T47D (cell line): ENCODE data around the gene RUNX1.

Source experiments
- DNase-seq, 2 experiments: peaks; one replicate each; pipeline versions ENCODE4 v3.0.0 to v3.0.0-alpha.2; 2011 to 2012; ENCODE audit warnings: low read depth in 1 of 2, low spot score in 1 of 2
- JUND ChIP-seq: IDR thresholded peaks from 2 replicates; pipeline ENCODE4 v1.6.1; 2012; ENCODE audit warnings: low read depth
- in situ Hi-C: cut with HindIII; loops from 2 replicates; pipeline ENCODE4 v1.10.0; 2016; ENCODE audit warnings: low sequenced_read_pairs, low pct_unique_long_range_greater_than_20kb

Gene RUNX1

GRCh38 chr21:34989337-34990151 lies 59.6 kb downstream of the RUNX1 start:
- in situ Hi-C loops = no loop called here
- no peak for DNase-seq
- no peak for TF ChIP-seq JUND

DNA sequence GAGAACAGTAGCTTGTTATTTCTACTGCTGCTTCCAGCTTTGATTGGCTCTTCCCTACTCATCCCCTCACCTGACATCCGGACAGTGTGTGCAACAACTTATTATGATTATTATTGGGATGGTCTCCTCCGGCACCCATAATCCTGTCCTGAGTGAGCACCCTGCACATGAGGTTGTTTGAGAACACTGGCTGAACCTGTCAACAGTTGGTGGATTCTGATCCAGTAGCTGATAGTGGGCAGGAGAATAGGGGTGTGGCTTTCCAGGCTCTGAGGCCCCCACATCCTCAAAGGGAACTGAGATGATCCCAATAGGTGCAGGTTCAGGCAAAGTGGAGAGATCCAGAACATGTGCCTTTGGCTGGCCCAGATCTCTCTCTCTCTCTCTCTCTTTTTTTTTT lies 60.5 kb downstream of the RUNX1 start:
- DNase-seq = no peak
- TF ChIP-seq JUND = no peak
- in situ Hi-C loops = no loop called here

GRCh38 chr21:34988139-34988538 lies 61.0 kb downstream of the RUNX1 start:
- TF ChIP-seq JUND = no peak
- no peak for DNase-seq
- in situ Hi-C loops = no loop called here

- in situ Hi-C loops = no loop called here
- no peak for TF ChIP-seq JUND
- DNase-seq = no peak
These were observed 61.5 kb downstream of the RUNX1 start for GRCh38 chr21:34987501-34988072.

GRCh38 chr21:34986561-34987500 lies 62.3 kb downstream of the RUNX1 start:
- in situ Hi-C loops = no loop called here
- TF ChIP-seq JUND = no peak

GRCh38 chr21:34984356-34985058 lies 64.6 kb downstream of the RUNX1 start:
- in situ Hi-C loops = no loop called here
- TF ChIP-seq JUND = no peak
- no peak for DNase-seq

More at GRCh38 chr21:34986561-34987500, 62.3 kb downstream of the RUNX1 start:
- no peak for DNase-seq

GRCh38 chr21:34983680-34984086 lies 65.4 kb downstream of the RUNX1 start:
- no peak for TF ChIP-seq JUND
- DNase-seq = no peak
- in situ Hi-C loops = no loop called here

DNA sequence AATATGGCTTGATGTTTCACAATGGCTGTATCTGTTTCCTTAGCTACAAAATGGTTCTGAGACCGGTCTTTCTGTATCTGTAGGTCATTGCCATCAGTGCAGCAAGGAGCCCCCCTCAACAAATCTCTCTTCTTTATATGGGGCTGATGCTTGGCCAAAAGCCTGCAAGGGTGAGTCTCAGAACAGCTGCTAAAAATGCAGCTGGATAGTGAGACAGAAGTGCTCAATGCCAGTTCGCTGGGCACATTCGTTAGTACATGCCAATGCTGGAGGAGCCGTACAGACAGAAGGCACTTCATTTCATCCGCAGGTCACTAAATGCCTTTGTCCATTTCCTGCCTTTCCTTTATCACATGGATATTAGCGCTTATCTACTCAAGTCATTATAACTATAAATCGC lies 67.3 kb downstream of the RUNX1 start:
- TF ChIP-seq JUND = no peak
- no peak for DNase-seq
- in situ Hi-C loops = no loop called here

- in situ Hi-C loops = no loop called here
- TF ChIP-seq JUND = no peak
These were observed 68.5 kb downstream of the RUNX1 start for GRCh38 chr21:34980423-34981115.

GRCh38 chr21:34979383-34979782 lies 69.7 kb downstream of the RUNX1 start:
- in situ Hi-C loops = no loop called here
- DNase-seq = no peak
- TF ChIP-seq JUND = no peak

More at GRCh38 chr21:34980423-34981115, 68.5 kb downstream of the RUNX1 start:
- DNase-seq = no peak

DNA sequence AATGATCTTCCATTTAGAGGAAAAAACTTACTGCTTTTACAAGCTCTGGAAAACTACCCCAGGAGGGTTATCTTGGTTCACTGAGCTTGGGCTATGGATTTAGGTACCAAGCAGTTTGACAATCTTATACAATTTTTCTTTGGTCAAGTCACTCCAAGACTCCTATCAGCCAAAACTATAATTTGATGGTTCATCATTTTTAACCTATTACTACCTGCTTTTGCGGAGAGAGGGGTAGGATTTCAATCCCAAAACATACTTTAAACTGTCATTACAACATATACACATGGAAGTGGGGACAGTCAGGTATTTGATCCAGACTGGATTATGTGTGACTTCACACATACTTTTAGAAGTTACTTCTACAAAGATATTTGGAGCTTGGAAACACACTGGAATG lies 71.8 kb downstream of the RUNX1 start:
- no peak for TF ChIP-seq JUND
- in situ Hi-C loops = no loop called here
- DNase-seq = no peak
